WTC11 (cell line): ENCODE measurements around the gene CFAP74. TPM values are rescaled to one million over a fixed set of nuclear protein-coding genes. Genes with fewer than 3 reads are reported as not detected.

Experiments used
- ATAC-seq: fragments of 200-7000 bp; cut with Tn5 transposase; 2 replicates; pipeline ENCODE4 v1.10.0; 2021; ENCODE audit warnings: mild to moderate bottlenecking, moderate library complexity
- CTCF ChIA-PET: fragments of 300-600 bp; sonication (Branson Sonifier 250); formaldehyde crosslinking; loops from one replicate; lab custom pipeline; 2021; ENCODE audit warnings: antibody characterized with exemption; lab: Charles Lee
- POLR2A ChIA-PET: fragments of 350-600 bp; sonication (Branson Sonifier 250); formaldehyde crosslinking; loops from one replicate; lab custom pipeline; 2021; ENCODE audit warnings: antibody characterized with exemption; lab: Charles Lee
- DNase-seq: peaks from one replicate; pipeline ENCODE4 v3.0.0; 2021; ENCODE audit warnings: low spot score
- H3K27ac Mint-ChIP-seq: 2 replicates; pipeline ENCODE4 v1.8.0; 2021; ENCODE audit warnings: mixed read lengths
- H3K27me3 Mint-ChIP-seq: 2 replicates; pipeline ENCODE4 v1.8.0; 2021; ENCODE audit warnings: low read depth, mild to moderate bottlenecking, moderate library complexity, mixed read lengths
- H3K36me3 Mint-ChIP-seq: 2 replicates; pipeline ENCODE4 v1.8.0; 2021; ENCODE audit warnings: mixed read lengths
- H3K4me1 Mint-ChIP-seq: 2 replicates; pipeline ENCODE4 v1.8.0; 2022; ENCODE audit warnings: mixed read lengths
- H3K4me3 Mint-ChIP-seq: 2 replicates; pipeline ENCODE4 v1.8.0; 2021; ENCODE audit warnings: mild to moderate bottlenecking, moderate library complexity, mixed read lengths
- H3K9me3 Mint-ChIP-seq: 2 replicates; pipeline ENCODE4 v1.8.0; 2021; ENCODE audit warnings: mixed read lengths
- AR ChIP-seq: fragments of 250-450 bp; sonication (Bioruptor Pico); IDR thresholded peaks from 2 replicates; pipeline ENCODE4 v1.9.0; 2021; ENCODE audit warnings: mild to moderate bottlenecking
- ARID4B ChIP-seq: sonication (generic); formaldehyde crosslinking; IDR thresholded peaks from 2 replicates; pipeline ENCODE4 v1.8.0; 2023; ENCODE audit warnings: missing genetic modification reagents, mild to moderate bottlenecking, borderline replicate concordance
- ATF2 ChIP-seq: sonication (generic); formaldehyde crosslinking; IDR thresholded peaks from 2 replicates; pipeline ENCODE4 v1.8.1; 2022; ENCODE audit warnings: low read depth, missing genetic modification reagents, borderline replicate concordance
- CBFB ChIP-seq: sonication (generic); formaldehyde crosslinking; IDR thresholded peaks from 2 replicates; pipeline ENCODE4 v1.8.1; 2022; ENCODE audit warnings: mild to moderate bottlenecking, low read depth, missing genetic modification reagents
- GRHL2 ChIP-seq: fragments of 250-450 bp; sonication (Bioruptor Pico); IDR thresholded peaks from 2 replicates; pipeline ENCODE4 v1.8.0; 2022; ENCODE audit warnings: mild to moderate bottlenecking, moderate library complexity; ENCODE audit not compliant: insufficient replicate concordance, severe bottlenecking
- HMGA2 ChIP-seq: fragments of 250-450 bp; sonication (Bioruptor Pico); IDR thresholded peaks from 2 replicates; pipeline ENCODE4 v1.4.0; 2021; ENCODE audit warnings: mild to moderate bottlenecking, moderate library complexity
- KAT7 ChIP-seq: sonication (generic); formaldehyde crosslinking; IDR thresholded peaks from 2 replicates; pipeline ENCODE4 v1.8.1; 2023; ENCODE audit warnings: missing genetic modification reagents, mild to moderate bottlenecking, borderline replicate concordance
- MLX ChIP-seq: sonication (generic); formaldehyde crosslinking; IDR thresholded peaks from 2 replicates; pipeline ENCODE4 v1.8.1; 2023; ENCODE audit warnings: mild to moderate bottlenecking, missing genetic modification reagents, moderate library complexity
- NR1H2 ChIP-seq: sonication (generic); formaldehyde crosslinking; IDR thresholded peaks from 2 replicates; pipeline ENCODE4 v1.9.0; 2021; ENCODE audit warnings: mild to moderate bottlenecking, moderate library complexity, missing genetic modification reagents
- NR3C1 ChIP-seq: sonication (generic); formaldehyde crosslinking; conservative IDR thresholded peaks from 2 replicates; pipeline ENCODE4 v1.8.1; 2023; ENCODE audit warnings: low read depth, mild to moderate bottlenecking, missing genetic modification reagents
- PREB ChIP-seq: sonication (generic); formaldehyde crosslinking; IDR thresholded peaks from 2 replicates; pipeline ENCODE4 v1.8.1; 2022; ENCODE audit warnings: mild to moderate bottlenecking, missing genetic modification reagents, moderate library complexity, borderline replicate concordance
- TCF7 ChIP-seq: sonication (generic); formaldehyde crosslinking; IDR thresholded peaks from 2 replicates; pipeline ENCODE4 v1.8.0; 2022; ENCODE audit warnings: mild to moderate bottlenecking, low read depth, missing genetic modification reagents, moderate library complexity
- ZNF416 ChIP-seq: fragments of 250-450 bp; sonication (Bioruptor Pico); IDR thresholded peaks from 2 replicates; pipeline ENCODE4 v1.9.0; 2021; ENCODE audit warnings: mild to moderate bottlenecking, inconsistent platforms
- ZNF512 ChIP-seq: sonication (generic); formaldehyde crosslinking; IDR thresholded peaks from 2 replicates; pipeline ENCODE4 v1.8.1; 2022; ENCODE audit warnings: missing genetic modification reagents, borderline replicate concordance
- total RNA-seq: library from RNA; stranded (reverse); gene quantifications from 3 replicates; pipeline ENCODE4 v1.2.3, GENCODE V29; 2021

The CFAP74 gene
- total RNA-seq, 1 experiment from 2014 or later, result 0.35 TPM

- TF ChIP-seq ATF2 (no peak), PREB (CRISPR knock-in tag) (no peak)
These were observed 127.7 kb downstream of the CFAP74 start (continued) for GRCh38 chr1:1875932-1876331.

- H3K9me3 Mint-ChIP-seq, result peaks cover 19% of the 10 kb centered on the region
- H3K4me3 Mint-ChIP-seq, result no peak overlapping the region
- H3K4me1 Mint-ChIP-seq, result peaks cover 30% of the 10 kb centered on the region
- no peaks in the 10 kb centered on the region for H3K27me3 Mint-ChIP-seq
- DNase-seq (no peak), ATAC-seq (no peak)
- CTCF ChIA-PET, result interaction anchor here (1.2 kb wide), 1 partner anchor 11 kb away, joined by 3 read pairs; no protein-coding TSS in a partner anchor
- H3K27ac Mint-ChIP-seq, result no peak overlapping the region
- TF ChIP-seq NR3C1 (no peak), GRHL2 (CRISPR knock-in tag) (no peak), CBFB (CRISPR knock-in tag) (no peak), ZNF512 (CRISPR knock-in tag) (no peak), HMGA2 (no peak), AR (CRISPR knock-in tag) (no peak), TCF7 (CRISPR knock-in tag) (no peak), MLX (no peak), ATF2 (no peak), NR1H2 (CRISPR knock-in tag) (no peak), ARID4B (CRISPR knock-in tag) (no peak), ZNF416 (CRISPR knock-in tag) (no peak), KAT7 (CRISPR knock-in tag) (no peak)
- H3K36me3 Mint-ChIP-seq, result peaks cover 60% of the 10 kb centered on the region
- POLR2A ChIA-PET, result no interaction called here
These were observed 128.7 kb downstream of the CFAP74 start for GRCh38 chr1:1874901-1875300.
